Nephron (organoid): Measurements from ENCODE around the gene PEX6.

ENCODE experiments used
- H3K27ac Mint-ChIP-seq, 3 experiments: 2 replicates each; pipeline ENCODE4 v1.8.0; 2020; ENCODE audit warnings: mixed read lengths in 3 of 3, mild to moderate bottlenecking in 2 of 3, moderate library complexity in 1 of 3
- H3K27me3 Mint-ChIP-seq: 2 replicates; pipeline ENCODE4 v1.8.0; 2021; ENCODE audit warnings: low read depth, mild to moderate bottlenecking, moderate library complexity, mixed read lengths
- H3K36me3 Mint-ChIP-seq: 2 replicates; pipeline ENCODE4 v1.8.0; 2020; ENCODE audit warnings: low read depth, mixed read lengths
- H3K4me1 Mint-ChIP-seq: 2 replicates; pipeline ENCODE4 v1.8.0; 2020; ENCODE audit warnings: mixed read lengths
- H3K4me3 Mint-ChIP-seq, 3 experiments: 2 replicates each; pipeline ENCODE4 v1.8.0; 2020; ENCODE audit warnings: mild to moderate bottlenecking in 3 of 3, mixed read lengths in 3 of 3, moderate library complexity in 2 of 3
- H3K9me3 Mint-ChIP-seq: 2 replicates; pipeline ENCODE4 v1.8.0; 2020; ENCODE audit warnings: mixed read lengths
- CTCF ChIP-seq, 3 experiments: fragments of 200-600 bp; sonication (generic); IDR thresholded peaks; one replicate each; pipeline ENCODE4 v1.5.0; 2021; ENCODE audit warnings: antibody characterized with exemption in 3 of 3; ENCODE audit not compliant: unreplicated experiment in 3 of 3

PEX6 gene

GRCh38 chr6:42925248-42925857 lies 53.6 kb downstream of the PEX6 start:
- H3K36me3 Mint-ChIP-seq: peaks cover 3% of the 10 kb centered on the region
- peaks cover 9% of the 10 kb centered on the region for H3K27me3 Mint-ChIP-seq
- H3K27ac Mint-ChIP-seq: peak overlapping the region in 2 of 3 experiments; percentile 54 to 76
- no peaks in the 10 kb centered on the region for H3K9me3 Mint-ChIP-seq
- H3K4me1 Mint-ChIP-seq: peaks cover 15% of the 10 kb centered on the region
- TF ChIP-seq CTCF (IDR thresholded peaks at IDR 0.05; ENCODE audit: unreplicated experiment in 3 of 3): no peak
- H3K4me3 Mint-ChIP-seq: peak overlapping the region in 2 of 3 experiments; percentile 33 to 39

GRCh38 chr6:42923666-42924065 lies 55.3 kb downstream of the PEX6 start:
- H3K4me1 Mint-ChIP-seq: peaks cover 4% of the 10 kb centered on the region
- no peaks in the 10 kb centered on the region for H3K36me3 Mint-ChIP-seq
- no peaks in the 10 kb centered on the region for H3K9me3 Mint-ChIP-seq
- no peak for TF ChIP-seq CTCF (IDR thresholded peaks at IDR 0.05; ENCODE audit: unreplicated experiment in 3 of 3)
- H3K4me3 Mint-ChIP-seq: no peak overlapping the region
- H3K27me3 Mint-ChIP-seq: peaks cover 9% of the 10 kb centered on the region
- H3K27ac Mint-ChIP-seq: peak overlapping the region in 1 of 3 experiments; percentile 33

- Mint-ChIP-seq H3K27me3 (peaks cover 9% of the 10 kb centered on the region), H3K36me3 (no peaks in the 10 kb centered on the region), H3K27ac (no peak overlapping the region), H3K9me3 (no peaks in the 10 kb centered on the region), H3K4me1 (no peaks in the 10 kb centered on the region), H3K4me3 (no peak overlapping the region)
- TF ChIP-seq CTCF (IDR thresholded peaks at IDR 0.05; ENCODE audit: unreplicated experiment in 3 of 3): no peak
Observed at GRCh38 chr6:42921801-42922200, 57.2 kb downstream of the PEX6 start.

GRCh38 chr6:42916288-42916687 lies 62.7 kb downstream of the PEX6 start:
- Mint-ChIP-seq H3K27ac (no peak overlapping the region), H3K4me3 (no peak overlapping the region), H3K4me1 (peaks cover 2% of the 10 kb centered on the region), H3K27me3 (peaks cover 6% of the 10 kb centered on the region), H3K36me3 (no peaks in the 10 kb centered on the region), H3K9me3 (no peaks in the 10 kb centered on the region)
- TF ChIP-seq CTCF (IDR thresholded peaks at IDR 0.05; ENCODE audit: unreplicated experiment in 3 of 3): no peak

- Mint-ChIP-seq H3K4me3 (no peak within 1 kb of the TSS), H3K27me3 (peaks cover 9% of the 10 kb centered on the region), H3K36me3 (no peaks in the 10 kb centered on the region), H3K4me1 (peaks cover 6% of the 10 kb centered on the region), H3K9me3 (no peaks in the 10 kb centered on the region), H3K27ac (no peak within 1 kb of the TSS)
- no peak for TF ChIP-seq CTCF (IDR thresholded peaks at IDR 0.05; ENCODE audit: unreplicated experiment in 3 of 3)
Observed at GRCh38 chr6:42915732-42916131, 63.2 kb downstream of the PEX6 start, which contains the start of gene PTCRA. Gene PTCRA, plus strand, starts transcription at chr6:42916053. Its CDS starts 17 bp downstream, at chr6:42916070.

GRCh38 chr6:42914546-42914945 lies 64.4 kb downstream of the PEX6 start:
- H3K27ac Mint-ChIP-seq: no peak overlapping the region
- no peak for TF ChIP-seq CTCF (IDR thresholded peaks at IDR 0.05; ENCODE audit: unreplicated experiment in 3 of 3)
- no peak overlapping the region for H3K4me3 Mint-ChIP-seq
- peaks cover 6% of the 10 kb centered on the region for H3K4me1 Mint-ChIP-seq
- H3K9me3 Mint-ChIP-seq: no peaks in the 10 kb centered on the region
- H3K27me3 Mint-ChIP-seq: peaks cover 9% of the 10 kb centered on the region
- no peaks in the 10 kb centered on the region for H3K36me3 Mint-ChIP-seq
